ENCODE results near the gene MSH5. TPM values are rescaled to one million over a fixed set of nuclear protein-coding genes. Genes with fewer than 3 reads are reported as not detected.

Gene MSH5
- total RNA-seq, 1 experiment from 2014 or later, result 51.0 TPM

GRCh38 chr6:31737315-31737990 is 2.4 kb upstream of the MSH5 start:
- POLR2A ChIA-PET, result interaction anchor here (0.6 to 3.3 kb wide), 15 partner anchors 8 to 208 kb away, joined by 3 to 59 read pairs (median 5); partner anchors contain the start of genes APOM, BAG6, C6orf47 and CFB
- no peak for TF ChIP-seq CTCF (IDR thresholded peaks at IDR 0.05; ENCODE audit: insufficient read depth in 1 of 2, low read depth in 1 of 2, low read length in 1 of 2, severe bottlenecking in 1 of 2, unreplicated experiment in 1 of 2)
- Histone ChIP-seq H3K36me3 (ENCODE audit: control insufficient read depth, insufficient read depth, low read length) (0 out of 2 replicates have a peak, but pooled peaks cover 2% of the 10 kb centered on the region), H3K9me3 (no peaks in the 10 kb centered on the region), H3K27me3 (replicated peaks; ENCODE audit: control insufficient read depth, insufficient read depth, low read length) (no peaks in the 10 kb centered on the region), H3K4me1 (peaks cover 33% of the 10 kb centered on the region), H3K4me3 (ENCODE audit: low read depth, low read length) (peak overlapping the region; percentile 30)
- Mint-ChIP-seq H3K27ac (ENCODE audit: unreplicated experiment) (peak overlapping the region; percentile 98), H3K4me1 (ENCODE audit: low read depth, unreplicated experiment) (peaks cover 31% of the 10 kb centered on the region), H3K4me3 (ENCODE audit: unreplicated experiment) (peak overlapping the region; percentile 95), H3K36me3 (ENCODE audit: insufficient read depth, unreplicated experiment) (peaks cover 77% of the 10 kb centered on the region), H3K27me3 (ENCODE audit: insufficient read depth, unreplicated experiment) (no peaks in the 10 kb centered on the region), H3K9me3 (ENCODE audit: unreplicated experiment) (no peaks in the 10 kb centered on the region)
- intact Hi-C loops (cut with micrococcal nuclease; ENCODE audit: unreplicated experiment), result loop anchor here (2.0 to 5.0 kb wide), 4 partner anchors 35 to 190 kb away; partner anchors contain the start of genes ABHD16A, ATP6V1G2, CSNK2B and HSPA1B
- peak; percentile 85 to 93 for DNase-seq
- CTCF ChIA-PET, result interaction anchor here (0.6 to 3.8 kb wide), 7 partner anchors 8 to 69 kb away, joined by 3 to 32 read pairs (median 5); partner anchors contain the start of genes ABHD16A, DDAH2, LSM2 and LY6G5C
- no TSS peak for BruUV-seq (replicated peaks)

GRCh38 chr6:31737991-31738979 is 1.5 kb upstream of the MSH5 start:
- no peaks in the 10 kb centered on the region for H3K27me3 ChIP-seq (replicated peaks; ENCODE audit: control insufficient read depth, insufficient read depth, low read length)
- peak; percentile 91 to 94 for DNase-seq
- peaks cover 69% of the 10 kb centered on the region for H3K36me3 Mint-ChIP-seq (ENCODE audit: insufficient read depth, unreplicated experiment)
- H3K27ac Mint-ChIP-seq (ENCODE audit: unreplicated experiment), result peak overlapping the region; percentile 98
- ChIA-PET POLR2A (interaction anchor here (0.6 to 3.6 kb wide), 22 partner anchors 9 to 457 kb away, joined by 3 to 59 read pairs (median 6); partner anchors contain the start of genes ABHD16A, APOM, BAG6 and C6orf47), CTCF (interaction anchor here (0.8 to 3.8 kb wide), 11 partner anchors 8 to 72 kb away, joined by 3 to 32 read pairs (median 5); partner anchors contain the start of genes ABHD16A, DDAH2, LSM2 and LY6G5C)
- peaks cover 30% of the 10 kb centered on the region for H3K4me1 Mint-ChIP-seq (ENCODE audit: low read depth, unreplicated experiment)
- TSS peak; percentile 19 for BruUV-seq (replicated peaks)
- intact Hi-C loops (cut with micrococcal nuclease; ENCODE audit: unreplicated experiment), result loop anchor here (1.0 to 5.0 kb wide), 6 partner anchors 8 to 191 kb away; partner anchors contain the start of genes ABHD16A, ATP6V1G2, CSNK2B and HSPA1B
- TF ChIP-seq CTCF (IDR thresholded peaks at IDR 0.05; ENCODE audit: insufficient read depth in 1 of 2, low read depth in 1 of 2, low read length in 1 of 2, severe bottlenecking in 1 of 2, unreplicated experiment in 1 of 2), result peak in 1 of 2 experiments; percentile 19
- peak overlapping the region; percentile 30 for H3K4me3 ChIP-seq (ENCODE audit: low read depth, low read length)
- no peaks in the 10 kb centered on the region for H3K9me3 Mint-ChIP-seq (ENCODE audit: unreplicated experiment)
- H3K4me3 Mint-ChIP-seq (ENCODE audit: unreplicated experiment), result peak overlapping the region; percentile 95
- H3K36me3 ChIP-seq (ENCODE audit: control insufficient read depth, insufficient read depth, low read length), result 0 out of 2 replicates have a peak, but pooled peaks cover under 1% of the 10 kb centered on the region
- no peaks in the 10 kb centered on the region for H3K9me3 ChIP-seq
- H3K27me3 Mint-ChIP-seq (ENCODE audit: insufficient read depth, unreplicated experiment), result no peaks in the 10 kb centered on the region
- peaks cover 33% of the 10 kb centered on the region for H3K4me1 ChIP-seq

All from Caco-2 (cell line).